GM19035 (cell line): ENCODE data around the gene PTPRO.

ENCODE experiments used
- ATAC-seq: cut with Tn5 transposase; IDR thresholded peaks from one replicate; pipeline ENCODE4 v1.9.1; 2021; ENCODE audit not compliant: unreplicated experiment

PTPRO gene

DNA sequence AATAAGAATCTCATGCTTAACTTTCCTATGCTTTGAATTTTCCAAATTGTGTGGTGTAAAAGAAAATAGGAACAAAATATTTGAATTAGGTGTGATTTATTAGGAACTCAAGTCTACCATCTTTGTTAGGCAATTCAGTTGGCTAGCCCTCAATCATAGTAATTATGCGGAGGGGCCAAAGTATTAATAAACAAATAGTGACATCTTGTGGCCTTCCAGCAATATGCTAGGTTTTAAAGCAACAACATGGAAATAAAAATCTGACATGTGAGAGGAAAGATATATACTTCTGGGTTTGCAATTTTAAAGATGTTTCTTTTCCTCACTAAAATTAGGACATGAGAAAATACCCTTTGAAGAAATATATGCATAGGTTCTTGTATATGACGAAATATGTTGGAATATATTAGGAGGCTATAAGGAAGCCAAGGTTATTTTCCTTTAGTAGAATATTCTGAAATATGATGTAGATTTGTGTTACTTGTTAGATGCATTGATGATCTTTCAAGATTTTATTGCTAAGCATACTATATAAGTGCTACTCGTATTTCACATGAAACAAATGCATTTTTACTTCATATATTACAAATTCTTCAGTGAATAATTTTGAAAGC lies 200.4 kb downstream of the PTPRO start:
- ATAC-seq = no peak

DNA sequence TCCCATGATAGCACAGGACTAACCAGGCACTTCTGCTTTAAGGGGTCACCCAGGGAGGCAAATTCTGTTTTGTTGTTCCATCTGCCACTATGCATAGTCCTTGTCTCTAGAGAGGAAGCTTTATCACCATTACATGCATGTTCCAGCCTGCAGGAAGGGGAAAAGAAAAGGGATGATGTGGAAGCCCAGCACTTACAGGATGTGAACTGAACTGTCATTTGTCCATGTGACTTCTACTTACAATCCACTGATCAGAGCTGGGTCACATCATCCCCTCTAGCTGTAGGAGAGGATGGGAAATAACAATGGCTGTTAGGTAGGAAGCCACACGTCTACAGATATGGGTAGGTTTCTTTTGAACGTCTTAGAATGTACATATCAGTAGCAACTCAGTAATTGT lies 203.1 kb downstream of the PTPRO start:
- ATAC-seq = no peak

DNA sequence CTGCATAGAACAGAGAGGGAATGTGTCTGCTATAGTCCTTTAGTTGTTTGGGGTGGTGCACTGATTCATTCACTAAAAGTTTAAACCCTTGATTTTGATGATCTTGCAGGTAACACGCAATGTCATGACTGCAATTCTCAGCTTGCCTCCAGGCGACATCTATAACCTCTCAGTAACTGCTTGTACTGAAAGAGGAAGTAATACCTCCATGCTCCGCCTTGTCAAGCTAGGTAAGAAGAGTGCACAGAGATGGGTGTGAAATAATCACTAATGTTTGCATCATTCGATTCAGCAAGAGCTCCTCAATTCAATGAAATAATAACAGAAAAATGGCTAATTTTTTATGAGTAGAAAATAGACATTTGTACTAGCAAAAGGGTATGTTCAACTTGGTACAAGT lies 203.7 kb downstream of the PTPRO start:
- ATAC-seq = peak; percentile 100

DNA sequence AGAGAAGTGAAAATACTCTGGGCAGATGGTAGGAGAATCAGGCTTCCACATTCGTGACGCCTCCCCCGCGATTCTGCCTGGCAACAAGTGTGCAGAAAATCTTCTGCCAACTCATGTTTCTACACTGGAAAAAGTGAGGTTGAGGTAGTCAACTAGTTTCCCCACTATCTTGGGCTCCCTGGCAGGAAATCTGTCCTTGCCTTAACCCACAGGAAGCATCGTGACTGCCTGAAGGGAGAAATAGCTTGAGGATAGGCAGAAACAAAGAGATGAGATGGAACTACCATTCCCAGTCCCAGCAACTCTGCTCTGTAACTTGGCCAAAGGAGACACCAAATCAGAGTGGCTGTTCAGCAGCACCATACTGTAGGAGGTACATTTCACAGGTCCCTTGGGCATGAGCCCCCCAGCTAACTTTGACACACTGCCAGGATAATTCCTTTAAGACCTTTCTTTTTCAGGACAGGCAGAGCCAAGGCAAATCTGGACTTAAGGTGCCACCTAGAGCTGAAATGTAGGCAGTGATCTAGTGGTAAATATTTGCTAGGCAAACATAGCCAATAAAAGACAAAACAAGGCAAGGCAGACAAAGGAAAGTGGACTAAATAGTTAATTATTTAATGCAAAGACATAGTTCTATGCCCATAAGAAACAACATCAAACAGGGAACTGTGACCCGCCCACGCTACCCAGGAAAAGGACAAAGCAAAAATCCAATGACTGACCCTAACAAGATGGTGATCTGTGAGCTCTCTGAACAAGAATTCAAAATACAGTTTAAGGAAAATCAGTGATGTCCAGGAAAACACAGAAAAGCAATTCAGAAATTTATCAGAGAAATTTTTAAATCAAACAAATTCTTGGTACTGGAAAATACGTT lies 205.1 kb downstream of the PTPRO start:
- ATAC-seq = no peak

DNA sequence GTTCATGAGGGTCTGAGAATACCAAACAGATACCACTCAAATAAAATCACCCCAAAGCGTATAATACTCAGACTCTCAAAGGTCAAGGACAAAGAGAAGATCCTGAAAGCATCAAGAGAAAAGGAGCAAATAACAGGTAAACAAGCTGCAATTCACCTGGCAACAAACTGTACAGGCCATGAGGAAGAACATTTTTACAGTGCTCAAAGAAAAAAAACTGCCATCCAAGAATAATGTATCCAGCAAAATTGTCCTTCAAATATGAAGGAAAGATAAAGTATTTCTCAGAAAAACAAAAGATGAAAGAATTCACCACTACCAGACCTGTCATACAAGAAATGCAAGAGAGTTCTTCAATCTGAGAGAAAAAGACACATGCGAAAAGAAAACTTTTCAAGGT lies 206.4 kb downstream of the PTPRO start:
- no peak for ATAC-seq

DNA sequence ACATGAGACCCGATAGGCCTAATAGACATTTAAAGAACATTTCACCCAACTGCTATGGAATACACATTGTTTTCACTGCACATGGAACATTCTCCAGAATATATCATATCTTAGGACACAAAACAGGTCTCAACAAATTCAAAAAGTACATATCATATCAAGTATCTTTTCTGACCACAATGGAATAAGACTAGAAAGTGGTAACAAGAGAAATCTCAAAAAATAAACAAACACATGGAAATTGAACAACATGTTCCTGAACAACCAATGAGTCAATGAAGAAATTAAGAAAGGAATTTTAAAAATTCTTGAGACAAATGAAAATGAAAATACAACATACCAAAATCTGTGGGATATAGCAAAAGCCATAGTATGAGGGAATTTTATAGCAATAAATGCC lies 208.1 kb downstream of the PTPRO start:
- ATAC-seq = no peak

DNA sequence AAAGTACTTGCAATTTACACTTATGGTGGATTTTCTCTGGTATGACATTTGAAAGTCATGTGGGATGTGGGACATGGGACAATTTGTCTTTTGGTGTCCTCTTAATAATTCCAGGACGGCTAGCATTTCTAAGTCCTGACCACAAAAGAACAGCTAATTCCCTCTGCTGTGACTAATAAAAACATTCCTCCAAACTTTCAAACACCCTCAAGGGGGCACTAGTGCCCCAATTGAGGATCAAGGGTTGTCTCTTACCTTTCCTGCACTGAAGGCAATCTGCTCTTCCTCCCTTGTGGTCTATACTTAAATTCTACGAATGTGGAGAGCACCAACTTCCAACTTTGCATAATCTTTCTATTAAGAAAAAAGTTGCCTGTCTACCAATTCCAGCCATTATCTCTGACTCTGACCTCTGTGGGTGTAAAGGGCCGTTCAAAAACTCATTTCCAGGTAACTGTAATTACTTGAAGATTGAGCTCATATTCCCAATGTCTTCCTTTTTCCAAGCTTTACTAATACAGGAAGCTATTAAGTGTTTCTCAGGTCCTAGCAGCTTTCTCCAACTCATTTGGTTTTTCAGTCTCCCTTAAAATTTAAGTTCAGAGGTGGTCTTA lies 210.2 kb downstream of the PTPRO start:
- ATAC-seq = peak; percentile 85

DNA sequence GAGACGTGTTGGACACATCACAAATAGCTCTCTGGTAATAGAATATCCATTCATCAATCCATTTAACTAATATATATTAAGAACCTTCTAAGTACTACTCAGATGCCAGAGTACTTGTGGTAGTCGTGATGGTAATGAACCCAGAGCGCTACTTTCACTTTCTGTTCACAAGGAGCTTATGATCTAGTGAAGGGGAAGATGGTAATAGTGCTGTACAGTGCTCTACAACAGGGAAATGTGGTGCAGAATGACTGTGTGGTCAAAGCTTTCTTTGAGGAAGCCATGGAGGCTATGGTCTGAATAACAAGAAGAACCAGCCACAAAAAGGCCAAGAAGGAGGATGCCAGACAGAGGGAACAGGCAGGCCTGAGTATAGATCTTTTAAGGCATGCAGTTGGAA lies 212.0 kb downstream of the PTPRO start:
- peak; percentile 75 for ATAC-seq

DNA sequence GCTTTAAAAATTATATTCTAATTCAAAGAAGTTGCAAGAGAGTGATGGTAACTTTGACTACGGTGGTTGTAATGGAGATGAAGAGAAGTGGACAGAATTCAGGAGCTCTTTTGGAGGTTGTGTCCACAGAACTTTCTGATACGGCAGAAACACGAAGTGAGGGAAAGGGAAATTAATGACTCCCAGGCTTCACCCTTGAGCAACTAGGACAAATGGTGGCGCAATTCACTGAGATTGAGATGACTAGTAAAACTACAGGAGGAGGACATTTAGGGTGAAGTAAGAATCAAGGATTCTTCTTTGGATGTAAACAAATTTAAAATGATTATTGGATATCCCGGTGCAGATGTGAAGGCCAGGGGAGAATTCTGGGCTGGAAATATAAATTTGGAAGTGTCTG lies 212.6 kb downstream of the PTPRO start:
- ATAC-seq = no peak

DNA sequence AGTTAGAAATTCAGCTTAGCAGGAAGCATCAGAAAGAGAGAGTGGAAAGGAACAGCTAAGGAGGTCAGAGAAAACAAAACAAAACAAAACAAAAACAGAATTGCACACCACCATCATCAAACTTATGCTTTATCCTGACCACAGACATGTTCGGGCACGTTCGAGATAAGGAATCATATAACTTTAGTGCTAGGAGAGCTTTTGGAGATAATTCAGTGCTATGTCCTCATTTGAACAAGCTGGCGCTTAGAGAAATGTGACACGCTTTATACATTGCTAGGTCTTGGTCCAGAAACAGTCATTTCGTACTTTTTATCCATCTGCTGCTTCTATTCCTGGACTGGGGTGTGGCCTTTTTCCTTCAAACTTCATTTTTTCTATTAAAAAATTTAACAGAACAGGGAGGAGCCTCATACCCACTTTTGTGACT lies 213.1 kb downstream of the PTPRO start:
- no peak for ATAC-seq

DNA sequence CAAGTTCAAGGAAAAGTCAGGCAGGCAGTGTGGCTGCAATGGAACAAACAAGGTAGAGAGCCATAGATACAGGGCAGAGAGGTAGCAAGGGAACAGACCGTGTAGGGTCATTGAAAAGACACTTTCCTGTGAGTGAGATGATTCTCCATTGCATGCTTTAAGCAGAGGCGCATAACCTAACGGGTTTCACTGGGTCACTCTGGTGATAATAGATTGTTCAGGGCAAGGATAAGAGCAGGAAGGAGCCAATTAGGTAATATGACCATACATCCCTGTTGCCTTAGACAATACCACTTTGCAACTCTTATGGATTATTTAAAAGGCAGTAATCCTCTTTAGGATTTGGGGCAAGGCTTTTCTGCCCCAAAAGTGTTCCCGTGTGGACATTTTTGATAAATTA lies 214.1 kb downstream of the PTPRO start:
- ATAC-seq = no peak

DNA sequence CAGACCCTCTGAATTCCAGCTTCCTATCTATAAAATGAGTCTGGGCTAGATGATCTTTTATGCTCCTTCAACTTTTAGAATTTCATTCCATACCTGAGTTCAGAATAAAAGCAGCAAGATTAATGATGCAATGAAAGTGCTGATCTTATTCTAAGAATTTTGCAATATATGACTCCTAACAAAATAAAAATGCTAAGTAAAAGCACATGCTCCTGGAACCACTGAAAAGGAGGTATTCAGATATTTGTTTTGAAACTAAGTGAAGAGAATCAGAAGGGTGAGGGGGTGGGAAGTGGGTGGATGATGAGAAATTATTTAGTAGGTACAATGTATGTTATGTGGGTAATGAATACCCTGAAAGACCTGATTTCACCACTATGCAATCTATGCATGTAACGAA lies 216.6 kb downstream of the PTPRO start:
- ATAC-seq = no peak

DNA sequence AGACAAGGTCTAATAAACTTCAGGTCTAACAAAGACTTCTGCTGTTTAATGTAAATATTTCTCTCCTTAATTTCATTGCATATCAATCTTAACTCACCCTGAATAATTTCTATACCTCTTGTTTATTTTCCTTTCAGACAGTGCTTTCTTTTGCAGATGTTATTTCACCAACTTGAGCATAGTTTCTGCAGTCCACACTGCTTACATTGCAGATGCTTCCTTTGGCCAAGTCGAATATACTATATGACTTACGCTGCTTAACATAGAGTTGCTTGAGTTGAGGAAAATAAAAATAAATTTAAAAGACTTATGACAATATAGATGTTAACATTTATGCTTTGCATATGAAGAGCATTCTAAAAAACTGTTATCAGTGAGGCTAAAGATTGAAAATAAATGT lies 217.7 kb downstream of the PTPRO start:
- no peak for ATAC-seq

DNA sequence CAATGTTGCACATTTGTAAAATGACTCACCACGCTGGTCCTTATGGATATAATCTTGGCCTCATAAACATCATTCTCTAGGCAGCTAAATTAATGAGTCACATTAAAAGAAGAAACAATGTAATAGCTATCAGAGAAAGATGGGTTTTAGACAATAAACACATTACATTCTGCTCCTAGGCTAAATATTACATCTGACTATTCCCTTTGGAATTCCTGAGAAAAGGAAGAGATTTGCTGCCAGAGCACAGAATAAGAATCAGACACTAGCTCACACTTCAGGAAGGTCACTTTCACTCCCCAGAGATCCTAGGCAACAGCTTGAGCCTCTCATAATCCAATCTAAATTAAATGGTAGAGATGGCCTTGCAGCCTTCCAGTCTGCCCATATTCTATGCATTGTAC lies 218.2 kb downstream of the PTPRO start:
- ATAC-seq = no peak

DNA sequence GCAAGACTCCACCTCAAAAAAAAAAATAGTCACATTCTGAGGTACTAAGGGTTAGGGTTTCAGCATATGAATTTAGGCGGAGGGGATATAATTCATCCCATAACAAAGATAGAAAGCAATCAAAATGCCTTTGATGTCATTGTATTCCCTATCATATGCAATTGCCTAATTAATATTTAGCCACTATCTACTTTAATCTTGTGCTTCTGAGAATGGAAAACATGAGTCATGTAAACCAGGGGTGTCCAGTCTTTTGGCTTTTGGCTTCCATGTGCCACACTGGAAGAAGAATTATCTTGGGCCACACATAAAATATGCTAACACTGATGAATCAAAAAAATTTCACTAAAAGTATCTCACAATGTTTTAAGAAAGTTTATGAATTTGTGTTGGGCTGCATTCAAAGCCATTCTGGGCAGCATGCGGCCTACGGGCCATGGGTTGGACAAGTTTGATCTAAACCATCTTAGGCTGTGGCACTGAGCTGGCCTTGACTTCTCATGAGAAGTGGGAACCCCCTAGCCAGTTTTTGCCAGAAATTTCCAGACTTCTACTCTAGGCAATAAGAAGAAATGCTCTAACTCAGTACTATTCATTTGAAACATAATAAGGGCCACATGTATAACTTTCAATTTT lies 219.8 kb downstream of the PTPRO start:
- no peak for ATAC-seq

DNA sequence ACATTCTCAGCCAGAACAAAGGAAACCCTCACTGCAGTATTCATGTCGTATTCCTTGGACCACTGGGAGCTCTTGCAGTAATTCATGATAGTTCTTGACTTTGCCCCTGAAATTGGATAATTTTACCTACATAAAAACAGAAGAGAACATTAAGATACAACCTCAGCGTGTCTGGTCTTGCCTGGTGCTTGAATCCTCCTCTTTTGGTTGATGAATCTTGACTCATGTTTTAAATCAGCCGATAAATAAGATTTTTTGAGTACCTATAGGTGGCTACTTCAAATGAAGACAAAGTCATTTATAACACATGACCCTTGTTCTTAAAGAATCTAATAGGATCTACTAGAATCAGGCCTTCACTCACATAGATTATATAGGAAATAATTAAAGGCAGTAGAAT lies 221.0 kb downstream of the PTPRO start:
- no peak for ATAC-seq

DNA sequence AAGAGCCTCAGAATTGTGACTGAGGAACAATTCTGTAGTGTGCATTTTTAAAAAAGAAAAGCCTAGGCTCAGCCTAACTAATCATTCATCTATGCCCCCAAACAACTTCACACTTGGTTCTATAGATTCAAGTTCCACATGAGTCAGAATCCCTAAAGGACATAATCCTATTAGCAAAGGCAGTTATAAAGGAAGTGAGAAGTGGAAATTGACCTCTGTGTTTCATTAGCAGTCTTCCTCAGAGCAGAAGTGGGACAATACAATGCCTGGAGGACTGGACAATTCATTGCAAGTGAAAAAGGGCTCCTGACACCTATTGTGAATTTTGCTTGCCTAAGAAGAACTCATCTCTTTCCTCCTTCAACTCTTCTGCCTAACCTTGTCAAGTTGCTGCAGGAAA lies 222.3 kb downstream of the PTPRO start:
- ATAC-seq = no peak

DNA sequence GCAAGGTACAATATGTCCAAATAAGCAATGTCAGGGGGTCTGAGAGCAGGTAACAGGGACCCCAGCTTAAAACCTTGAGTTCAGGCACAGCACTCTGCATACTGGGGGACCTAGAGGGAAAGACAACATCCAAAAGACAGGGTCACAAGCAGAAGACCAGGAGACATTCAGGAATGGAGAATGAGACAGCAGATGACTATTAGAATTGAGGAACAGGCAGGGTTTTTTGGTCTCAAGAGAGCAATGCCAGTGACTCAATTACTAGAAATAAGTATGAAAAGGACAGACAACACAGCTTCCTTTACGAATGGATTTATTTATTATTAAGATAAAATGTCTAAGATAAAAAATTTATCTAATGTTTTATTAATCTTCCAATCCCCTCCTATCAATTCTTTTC lies 223.0 kb downstream of the PTPRO start:
- no peak for ATAC-seq

DNA sequence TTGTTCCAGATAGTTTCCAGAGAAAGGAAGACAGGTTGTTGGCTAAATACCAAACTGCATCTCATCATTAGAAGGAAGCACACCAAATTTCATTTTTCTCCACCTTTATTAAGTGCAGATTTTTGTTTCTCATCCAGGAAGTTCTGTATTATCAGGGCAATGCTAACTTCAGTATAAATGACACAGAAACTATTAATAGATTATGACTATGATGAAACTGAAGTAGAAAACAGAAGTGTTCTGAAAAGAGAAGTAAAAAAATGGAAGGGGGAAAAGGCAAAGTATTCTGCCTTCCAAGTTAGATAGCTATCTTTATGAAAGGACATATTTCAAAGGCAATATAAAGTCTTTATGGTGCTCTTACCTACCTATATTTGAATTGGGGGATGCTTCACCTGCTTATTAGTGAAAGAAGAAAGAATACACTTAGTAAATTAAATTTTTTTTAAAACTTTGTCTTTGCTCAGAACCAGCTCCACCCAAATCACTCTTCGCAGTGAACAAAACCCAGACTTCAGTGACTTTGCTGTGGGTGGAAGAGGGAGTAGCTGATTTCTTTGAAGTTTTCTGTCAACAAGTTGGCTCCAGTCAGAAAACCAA lies 223.9 kb downstream of the PTPRO start:
- ATAC-seq = peak; percentile 81

DNA sequence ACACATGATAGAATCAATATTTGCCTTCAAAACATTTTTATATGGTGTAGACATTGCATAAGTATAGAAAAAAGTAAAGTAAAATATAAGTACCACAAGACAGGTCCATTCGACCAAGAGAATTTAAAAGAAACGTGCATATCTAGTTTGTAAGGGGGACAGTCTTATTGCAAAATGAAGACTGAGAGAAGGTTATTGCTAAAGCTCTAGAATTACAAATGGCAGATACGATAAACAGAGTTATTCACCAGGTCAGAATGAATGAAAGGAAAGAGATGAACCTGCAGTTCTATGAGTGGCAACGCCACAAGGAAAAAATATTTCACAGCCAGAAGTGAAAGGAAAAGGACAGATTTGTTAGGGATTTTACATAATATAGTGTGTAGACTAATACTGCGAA lies 224.8 kb downstream of the PTPRO start:
- ATAC-seq = no peak

DNA sequence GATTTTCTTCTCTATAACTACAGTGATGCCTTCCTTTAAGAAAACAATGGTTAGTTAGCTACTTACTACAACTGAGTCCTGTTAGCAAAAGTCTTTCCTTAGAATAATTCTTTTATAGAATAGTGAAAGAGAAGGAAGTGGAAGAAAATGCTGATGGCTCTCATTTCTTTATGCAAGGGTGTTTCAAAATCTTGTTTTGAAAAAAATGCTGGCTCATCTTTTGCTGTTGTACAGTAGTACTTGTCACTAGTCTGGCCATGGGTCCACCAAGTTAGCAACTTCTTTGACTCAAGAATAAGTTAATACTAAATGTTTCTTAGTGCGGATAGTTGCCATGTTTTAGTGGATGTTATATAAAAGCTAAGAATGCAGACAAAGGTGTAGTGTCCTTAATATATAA lies 225.4 kb downstream of the PTPRO start:
- ATAC-seq = no peak
